HG03159 (cell line): Measurements from ENCODE around the gene LDHAL6B.
A peak's percentile ranks its signal among the peaks of the same experiment; 100 is the strongest.

Source experiments
- ATAC-seq: cut with Tn5 transposase; IDR thresholded peaks from one replicate; pipeline ENCODE4 v1.9.1; 2021; ENCODE audit warnings: mild to moderate bottlenecking, moderate library complexity; ENCODE audit not compliant: unreplicated experiment

The LDHAL6B gene

GRCh38 chr15:59249816-59250215 lies 43.2 kb downstream of the LDHAL6B start:
- ATAC-seq: no peak

GRCh38 chr15:59250249-59250648 lies 43.6 kb downstream of the LDHAL6B start:
- ATAC-seq: no peak

DNA sequence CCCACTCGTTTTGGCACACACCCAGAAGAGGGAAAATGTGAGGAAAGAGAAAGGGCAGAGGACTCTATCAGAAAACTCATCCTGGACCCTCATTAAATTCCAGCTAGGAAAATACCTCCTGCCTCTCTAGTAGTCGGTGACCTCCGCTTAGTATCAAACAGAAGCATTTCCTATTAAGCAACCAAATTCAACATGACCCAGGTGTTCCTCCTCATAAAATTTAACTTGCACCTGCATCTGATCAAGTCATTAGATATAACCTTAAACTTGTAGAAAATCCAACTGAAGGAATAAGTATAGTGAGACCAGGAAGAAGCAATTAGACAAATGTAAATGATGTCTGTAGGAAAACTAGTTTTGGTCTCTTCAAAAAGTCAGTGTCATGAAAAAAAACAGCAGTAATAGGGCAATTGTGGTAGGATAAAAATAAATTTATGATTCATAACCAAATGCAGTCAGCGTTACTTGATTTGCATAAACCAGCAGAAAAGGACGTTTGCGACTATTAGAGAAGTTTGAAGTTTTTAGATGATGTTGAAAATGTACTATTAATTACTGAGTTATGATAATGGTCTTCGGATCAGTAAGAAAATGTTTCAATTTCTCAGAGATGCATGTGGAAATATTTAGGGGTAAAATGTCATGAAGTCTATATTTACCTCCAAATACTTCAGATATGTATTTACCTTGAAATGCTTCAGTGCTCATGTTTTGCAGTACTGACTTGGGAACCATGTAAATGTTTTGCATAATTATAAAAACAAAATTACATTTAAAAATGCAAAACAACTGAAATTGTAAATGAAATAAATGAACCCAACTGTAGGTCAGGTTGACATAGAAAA lies 44.6 kb downstream of the LDHAL6B start:
- peak; percentile 48 for ATAC-seq

- no peak for ATAC-seq
Observed at GRCh38 chr15:59252137-59252536, 45.5 kb downstream of the LDHAL6B start.

DNA sequence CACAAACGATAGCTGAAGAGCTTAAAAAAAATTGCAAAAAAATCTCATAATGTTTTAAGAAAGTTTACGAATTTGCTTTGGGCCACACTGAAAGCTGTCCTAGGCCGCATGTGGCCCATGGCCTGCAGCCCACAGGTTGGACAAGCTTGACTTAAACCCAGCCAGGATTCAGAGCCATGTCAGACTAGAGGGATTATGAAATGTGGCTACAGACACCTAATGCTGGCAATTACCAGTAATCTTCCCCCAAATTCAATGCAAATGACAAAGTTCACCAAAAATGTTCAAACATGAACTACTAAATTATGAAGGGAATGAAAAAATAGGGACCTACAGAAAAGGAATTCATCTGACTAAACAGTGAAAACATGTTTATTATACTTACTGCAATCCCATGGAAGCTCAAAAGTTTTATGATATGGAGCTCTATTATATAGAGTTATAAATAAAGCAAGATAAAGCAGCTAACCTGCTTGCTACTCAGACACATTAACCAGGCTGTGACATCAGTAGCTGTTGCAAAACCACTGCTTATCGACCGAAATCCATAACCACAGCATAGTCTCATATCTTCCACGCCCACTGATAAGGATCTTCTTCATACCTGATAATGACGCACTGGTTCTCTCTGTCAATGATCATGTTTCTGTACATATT lies 49.2 kb downstream of the LDHAL6B start:
- no peak for ATAC-seq

- no peak for ATAC-seq
Observed at GRCh38 chr15:59256482-59256881, 49.8 kb downstream of the LDHAL6B start.

DNA sequence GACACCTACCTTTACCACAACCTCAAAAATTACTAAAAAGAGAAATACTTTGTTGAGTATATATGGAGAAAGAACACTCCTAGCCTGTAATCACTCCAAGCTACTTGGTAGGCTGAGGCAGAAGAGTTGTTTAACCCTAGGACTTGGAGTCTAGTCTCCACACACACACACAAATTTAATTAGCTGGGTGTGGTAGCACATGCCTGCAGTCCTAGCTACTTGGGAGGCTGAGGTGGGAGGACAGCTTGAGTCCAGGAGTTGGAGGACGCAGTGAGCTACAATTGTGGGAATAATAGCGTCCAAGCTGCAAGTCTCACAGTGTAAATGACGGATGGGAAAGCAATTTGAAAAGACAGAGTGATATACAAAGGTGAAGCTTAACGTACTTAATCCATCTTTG lies 50.5 kb downstream of the LDHAL6B start:
- no peak for ATAC-seq
